Stimulated activated CD4-positive, alpha-beta T cell treated with anti-CD3 and anti-CD28 coated beads, Interleukin-4, amount 100 ng/mL, for 24 hours (primary cell): ENCODE data around the gene STARD10.
A peak's percentile ranks its signal among the peaks of the same experiment; 100 is the strongest.
"Not testable (repeated sequence)": the region's sequence is repeated elsewhere in the genome, so short reads cannot be mapped to it uniquely, and the experiment has no call there.

ENCODE experiments used
- DNase-seq: peaks from one replicate; pipeline ENCODE4 v3.0.0-alpha.2; 2020

The STARD10 gene

GRCh38 chr11:72807021-72807693 lies 13.3 kb upstream of the STARD10 start:
- no peak for DNase-seq

- DNase-seq, result not testable (repeated sequence)
These were observed 12.5 kb upstream of the STARD10 start for GRCh38 chr11:72806378-72806777.

- DNase-seq, result no peak
These were observed 11.4 kb upstream of the STARD10 start for GRCh38 chr11:72805216-72805615.

GRCh38 chr11:72802822-72803221 lies 9.0 kb upstream of the STARD10 start:
- no peak for DNase-seq

GRCh38 chr11:72799441-72799840 lies 5.6 kb upstream of the STARD10 start:
- no peak for DNase-seq

- DNase-seq, result no peak
These were observed 4.5 kb upstream of the STARD10 start for GRCh38 chr11:72798361-72798760.

- no peak for DNase-seq
These were observed 797 bp downstream of the STARD10 start for GRCh38 chr11:72793076-72793424.

- no peak for DNase-seq
These were observed 1.3 kb downstream of the STARD10 start for GRCh38 chr11:72792437-72793021.

- DNase-seq, result not testable (repeated sequence)
These were observed 2.6 kb downstream of the STARD10 start for GRCh38 chr11:72791228-72791627.

GRCh38 chr11:72789493-72790131 lies 4.2 kb downstream of the STARD10 start:
- DNase-seq, result no peak

- DNase-seq, result no peak
These were observed 5.6 kb downstream of the STARD10 start for GRCh38 chr11:72788241-72788640.

- no peak for DNase-seq
These were observed 6.4 kb downstream of the STARD10 start for GRCh38 chr11:72787216-72788104.

- DNase-seq, result no peak
These were observed 7.3 kb downstream of the STARD10 start for GRCh38 chr11:72786305-72787215.

- no peak for DNase-seq
These were observed 9.2 kb downstream of the STARD10 start for GRCh38 chr11:72784662-72785061.

GRCh38 chr11:72783144-72783905 lies 10.5 kb downstream of the STARD10 start:
- DNase-seq, result no peak

- no peak for DNase-seq
These were observed 11.5 kb downstream of the STARD10 start for GRCh38 chr11:72782081-72782920.

- peak; percentile 49 for DNase-seq
These were observed 12.3 kb downstream of the STARD10 start for GRCh38 chr11:72781313-72782080.

GRCh38 chr11:72781063-72781312 lies 12.9 kb downstream of the STARD10 start:
- no peak for DNase-seq

GRCh38 chr11:72780296-72781062 lies 13.4 kb downstream of the STARD10 start:
- DNase-seq, result no peak
